Aorta (tissue), 5 donors: Measurements from ENCODE around the gene FRRS1L. TPM values are rescaled to one million over a fixed set of nuclear protein-coding genes. Genes with fewer than 3 reads are reported as not detected.

Experiments used
- ATAC-seq: fragments of 200-7000 bp; cut with Tn5 transposase; one replicate; pipeline ENCODE4 v1.9.1; 2022; ENCODE audit warnings: moderate library complexity; ENCODE audit not compliant: low FRiP score
- DNase-seq, 2 donors: peaks; one replicate each; pipeline ENCODE4 v3.0.0-alpha.2; 2020
- H3K27ac ChIP-seq, 2 donors: one replicate each; pipeline ENCODE4 v1.5.1; 2013; ENCODE audit warnings: low read length in 2 of 2, mild to moderate bottlenecking in 2 of 2, moderate library complexity in 2 of 2, control low read depth in 1 of 2, inconsistent platforms in 1 of 2, low read depth in 1 of 2
- H3K27me3 ChIP-seq, 2 donors: one replicate each; pipeline ENCODE4 v1.6.1; 2013; ENCODE audit warnings: control low read depth in 1 of 2, low read length in 1 of 2, mild to moderate bottlenecking in 1 of 2, moderate library complexity in 1 of 2; ENCODE audit not compliant: insufficient read depth in 2 of 2, control insufficient read depth in 1 of 2
- H3K36me3 ChIP-seq, 2 donors: one replicate each; pipeline ENCODE4 v1.6.1; 2013; ENCODE audit warnings: control low read depth in 1 of 2, low read length in 1 of 2, mild to moderate bottlenecking in 1 of 2; ENCODE audit not compliant: insufficient read depth in 2 of 2, control insufficient read depth in 1 of 2
- H3K4me1 ChIP-seq, 2 donors: one replicate each; pipeline ENCODE4 v1.6.1; 2013; ENCODE audit warnings: low read length in 2 of 2, control low read depth in 1 of 2, mild to moderate bottlenecking in 1 of 2, moderate library complexity in 1 of 2; ENCODE audit not compliant: insufficient read depth in 2 of 2, control insufficient read depth in 1 of 2
- H3K4me3 ChIP-seq, 2 donors: one replicate each; pipeline ENCODE4 v1.5.1; 2013; ENCODE audit warnings: low read length in 2 of 2, control low read depth in 1 of 2, mild to moderate bottlenecking in 1 of 2
- H3K9me3 ChIP-seq: one replicate; pipeline ENCODE4 v1.6.1; 2013; ENCODE audit warnings: mild to moderate bottlenecking, low read length; ENCODE audit not compliant: control insufficient read depth
- WGBS, 2 donors: extraction: QIAGEN DNeasy Blood & Tissue Kit; methylation state at CpG; one replicate each; pipeline ENCODE4 v1.1.7; 2013; 5-methylcytosine and 5-hydroxymethylcytosine counted together
- intact Hi-C, 2 donors: fragments of 100-400 bp; cut with DNase I; formaldehyde crosslinking; loops; one replicate each; pipeline versions ENCODE4 v1.14.2 to v1.15.0; 2022
- polyA plus RNA-seq, 2 donors: library from polyadenylated mRNA; stranded (reverse); fragments of 200-250 nt; gene quantifications; one replicate each; pipeline ENCODE4 v1.2.3, GENCODE V29; 2013
- total RNA-seq, 2 donors: library from RNA; stranded (reverse); fragmentation: NEBNext Ultra II Directional; extraction: Animal tissue kit (Norgen Biotek cat#: 25700); gene quantifications; one replicate each; pipeline ENCODE4 v1.2.1, GENCODE V29; 2021
- donor health status: healthy with polysubstance abuse.
- donor health status: Bipolar disorder and iron deficiency.
- donor health status: DM: no; HTN: no; CAD: no.
- donor health status: DM: no; HTN: no; CAD: no.
- donor health status: DM: yes; HTN: yes; CAD: no.

FRRS1L gene
- total and polyA plus RNA-seq, 4 donors = under 0.01 to 1.9 (median 0.29) TPM; not detected in 1

- Histone ChIP-seq H3K4me1 (no peaks in the 10 kb centered on the region), H3K27ac (no peak overlapping the region), H3K36me3 (no peaks in the 10 kb centered on the region), H3K4me3 (no peak overlapping the region), H3K27me3 (no peaks in the 10 kb centered on the region), H3K9me3 (peaks cover 3% of the 10 kb centered on the region)
- intact Hi-C loops = no loop called here
- 92% methylated on average over 5 of the region's 5 CpGs for WGBS, 2 donors
- ATAC-seq = no peak
- DNase-seq = no peak
Observed at GRCh38 chr9:109149089-109149488, 18.0 kb downstream of the FRRS1L start.

GRCh38 chr9:109145051-109145450 is 22.0 kb downstream of the FRRS1L start:
- H3K4me3 ChIP-seq = no peak overlapping the region
- intact Hi-C loops = no loop called here
- H3K4me1 ChIP-seq = no peaks in the 10 kb centered on the region
- WGBS, 2 donors = 85 to 87% methylated on average over 6 of the region's 6 CpGs
- DNase-seq (no peak), ATAC-seq (no peak)
- no peaks in the 10 kb centered on the region for H3K27me3 ChIP-seq
- no peaks in the 10 kb centered on the region for H3K9me3 ChIP-seq
- no peak overlapping the region for H3K27ac ChIP-seq
- H3K36me3 ChIP-seq = no peaks in the 10 kb centered on the region

GRCh38 chr9:109143881-109144562 is 23.0 kb downstream of the FRRS1L start:
- 78 to 84% methylated on average over 5 of the region's 5 CpGs for WGBS, 2 donors
- ATAC-seq = no peak

GRCh38 chr9:109141375-109141774 is 25.7 kb downstream of the FRRS1L start:
- ATAC-seq (no peak), DNase-seq (no peak)
- 93 to 94% methylated on average over 5 of the region's 5 CpGs for WGBS, 2 donors
- Histone ChIP-seq H3K4me1 (no peaks in the 10 kb centered on the region), H3K9me3 (no peaks in the 10 kb centered on the region), H3K27me3 (no peaks in the 10 kb centered on the region), H3K27ac (no peak overlapping the region), H3K4me3 (no peak overlapping the region), H3K36me3 (no peaks in the 10 kb centered on the region)
- intact Hi-C loops = no loop called here

More at GRCh38 chr9:109143881-109144562, 23.0 kb downstream of the FRRS1L start:
- no peaks in the 10 kb centered on the region for H3K36me3 ChIP-seq
- H3K9me3 ChIP-seq = no peaks in the 10 kb centered on the region
- intact Hi-C loops = no loop called here
- H3K4me1 ChIP-seq = no peaks in the 10 kb centered on the region
- no peak for DNase-seq
- no peaks in the 10 kb centered on the region for H3K27me3 ChIP-seq
- H3K27ac ChIP-seq = no peak overlapping the region
- H3K4me3 ChIP-seq = no peak overlapping the region

- Histone ChIP-seq H3K27ac (no peak overlapping the region), H3K36me3 (no peaks in the 10 kb centered on the region), H3K4me3 (no peak overlapping the region), H3K4me1 (no peaks in the 10 kb centered on the region), H3K27me3 (no peaks in the 10 kb centered on the region), H3K9me3 (no peaks in the 10 kb centered on the region)
- WGBS, 2 donors = 51 to 97% methylated on average over 1 of the region's 1 CpG
- no peak for DNase-seq
- ATAC-seq = no peak
- intact Hi-C loops = no loop called here
Observed at GRCh38 chr9:109139851-109140250, 27.2 kb downstream of the FRRS1L start.

- H3K36me3 ChIP-seq = no peaks in the 10 kb centered on the region
- DNase-seq (no peak), ATAC-seq (no peak)
- intact Hi-C loops = no loop called here
- no peaks in the 10 kb centered on the region for H3K9me3 ChIP-seq
- no peaks in the 10 kb centered on the region for H3K4me1 ChIP-seq
- WGBS, 2 donors = 90% methylated on average over 2 of the region's 2 CpGs
- H3K27me3 ChIP-seq = no peaks in the 10 kb centered on the region
- no peak overlapping the region for H3K4me3 ChIP-seq
- H3K27ac ChIP-seq = no peak overlapping the region
Observed at GRCh38 chr9:109138421-109138820, 28.6 kb downstream of the FRRS1L start.

GRCh38 chr9:109134167-109134578 is 32.9 kb downstream of the FRRS1L start:
- Histone ChIP-seq H3K27me3 (no peaks in the 10 kb centered on the region), H3K9me3 (no peaks in the 10 kb centered on the region), H3K4me3 (no peak overlapping the region), H3K36me3 (no peaks in the 10 kb centered on the region), H3K27ac (no peak overlapping the region), H3K4me1 (no peaks in the 10 kb centered on the region)
- DNase-seq (no peak), ATAC-seq (no peak)
- intact Hi-C loops = no loop called here
- 89 to 92% methylated on average over 1 of the region's 1 CpG for WGBS, 2 donors

GRCh38 chr9:109133533-109133932 is 33.5 kb downstream of the FRRS1L start:
- DNase-seq (no peak), ATAC-seq (no peak)
- Histone ChIP-seq H3K9me3 (no peaks in the 10 kb centered on the region), H3K36me3 (no peaks in the 10 kb centered on the region), H3K4me1 (no peaks in the 10 kb centered on the region), H3K27ac (no peak overlapping the region), H3K4me3 (no peak overlapping the region), H3K27me3 (no peaks in the 10 kb centered on the region)
- intact Hi-C loops = no loop called here
- WGBS, 2 donors = 87 to 93% methylated on average over 2 of the region's 2 CpGs

GRCh38 chr9:109132567-109133021 is 34.5 kb downstream of the FRRS1L start:
- no peak for DNase-seq
- no peak overlapping the region for H3K27ac ChIP-seq
- 65 to 72% methylated on average over 2 of the region's 2 CpGs for WGBS, 2 donors
- ATAC-seq = no peak
- no peaks in the 10 kb centered on the region for H3K4me1 ChIP-seq
- H3K9me3 ChIP-seq = no peaks in the 10 kb centered on the region
- intact Hi-C loops = no loop called here
- no peaks in the 10 kb centered on the region for H3K27me3 ChIP-seq
- no peak overlapping the region for H3K4me3 ChIP-seq
- no peaks in the 10 kb centered on the region for H3K36me3 ChIP-seq
